GM12874 (cell line): ENCODE measurements around the gene SLC39A1.

Source experiments
- CTCF ChIP-seq: IDR thresholded peaks from 2 replicates; pipeline ENCODE4 v1.5.1; 2011; ENCODE audit warnings: low read depth, mild to moderate bottlenecking, control low read depth, low read length, moderate library complexity; ENCODE audit not compliant: insufficient read depth

SLC39A1 gene

GRCh38 chr1:153944005-153944826, 19.1 kb downstream of the SLC39A1 start:
- TF ChIP-seq CTCF = no peak

- no peak for TF ChIP-seq CTCF
Measured at GRCh38 chr1:153942766-153943549, 20.4 kb downstream of the SLC39A1 start.

GRCh38 chr1:153941826-153942725, 21.3 kb downstream of the SLC39A1 start:
- no peak for TF ChIP-seq CTCF

GRCh38 chr1:153940756-153941155, 22.6 kb downstream of the SLC39A1 start:
- TF ChIP-seq CTCF = no peak

- TF ChIP-seq CTCF = no peak
Measured at GRCh38 chr1:153939476-153939875, 23.9 kb downstream of the SLC39A1 start.

- TF ChIP-seq CTCF = no peak
Measured at GRCh38 chr1:153938996-153939395, 24.3 kb downstream of the SLC39A1 start.

GRCh38 chr1:153937331-153937730, 26.0 kb downstream of the SLC39A1 start:
- no peak for TF ChIP-seq CTCF
